ENCODE measurements around the gene LGR5. TPM values are rescaled to one million over a fixed set of nuclear protein-coding genes. Genes with fewer than 3 reads are reported as not detected.
A peak's percentile ranks its signal among the peaks of the same experiment; 100 is the strongest.

The LGR5 gene
- total and polyA plus RNA-seq, 2 of the 13 experiments (the other 11 are each of a cell fraction or from before 2014, with no cell fraction given) = 37.0 to 121 TPM

GRCh38 chr12:71536939-71537622, 97.5 kb downstream of the LGR5 start (continued):
- TF ChIP-seq SNAPC4 (CRISPR knock-in tag; IDR thresholded peaks at IDR 0.05) (no peak), ZNF446 (CRISPR knock-in tag; IDR thresholded peaks at IDR 0.05) (no peak), PRDM15 (CRISPR knock-in tag; IDR thresholded peaks at IDR 0.05) (no peak), ZNF276 (CRISPR knock-in tag; IDR thresholded peaks at IDR 0.05; ENCODE audit: low read depth) (no peak), SALL2 (CRISPR knock-in tag; IDR thresholded peaks at IDR 0.05) (0 out of 2 replicates have a peak, but pooled peaks have one; percentile 12), ASH2L (IDR thresholded peaks at IDR 0.05; ENCODE audit: insufficient read length, low read depth, low read length) (no peak), PTBP1 (IDR thresholded peaks at IDR 0.05; ENCODE audit: low read depth, low read length, poor library complexity, severe bottlenecking) (no peak), IKZF4 (CRISPR knock-in tag; IDR thresholded peaks at IDR 0.05; ENCODE audit: borderline replicate concordance, low read depth, not compliant biosample characterization) (no peak), HNRNPUL1 (IDR thresholded peaks at IDR 0.05; ENCODE audit: low read depth, low read length) (no peak), JUN (CRISPR knock-in tag; IDR thresholded peaks at IDR 0.05) (no peak), ELF1 (CRISPR knock-in tag; IDR thresholded peaks at IDR 0.05) (peak; percentile 43; the same call in 1 of the 2 replicates), MIXL1 (CRISPR knock-in tag; IDR thresholded peaks at IDR 0.05) (peak; percentile 70), PHF21A (CRISPR knock-in tag; IDR thresholded peaks at IDR 0.05) (peak; percentile 78), HNRNPLL (IDR thresholded peaks at IDR 0.05; ENCODE audit: low read depth, low read length, poor library complexity, severe bottlenecking) (no peak), ZNF326 (CRISPR knock-in tag; IDR thresholded peaks at IDR 0.05; ENCODE audit: borderline replicate concordance) (no peak)
